ENCODE results near the gene PPFIBP1. TPM values are rescaled to one million over a fixed set of nuclear protein-coding genes. Genes with fewer than 3 reads are reported as not detected.

PPFIBP1 gene
- total and polyA plus RNA-seq, 2 of the 8 experiments (the other 6 are each of a cell fraction or from before 2014, with no cell fraction given), result 7.7 to 31.3 TPM

DNA sequence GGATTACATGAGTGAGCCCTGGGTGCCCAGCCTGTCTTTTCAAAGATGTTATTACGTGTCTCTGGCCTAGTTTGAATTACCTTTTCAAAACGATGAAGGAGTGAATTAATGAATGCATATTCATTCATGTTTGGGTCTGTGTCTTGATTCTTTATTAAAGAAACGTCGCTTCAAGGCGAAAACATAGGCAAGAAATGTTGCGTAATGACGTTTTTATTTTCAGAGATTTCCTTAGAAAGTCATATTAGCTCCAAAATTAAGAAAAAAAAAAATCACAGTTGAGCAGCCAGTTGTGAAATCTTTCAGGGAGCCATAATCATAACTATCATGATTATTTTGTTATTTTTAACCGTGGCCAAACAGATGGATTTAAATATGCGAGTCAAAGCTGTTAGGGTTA is 3.5 kb downstream of the PPFIBP1 start:
- 87% methylated on average over 9 of the region's 9 CpGs; no CpG with 5 or more reads in 1 of the 2 experiments for WGBS, 2 experiments (ENCODE audit: extremely low coverage in 1 of 2, insufficient coverage in 1 of 2, insufficient read length in 1 of 2, insufficient replicate concordance in 2 of 2, low coverage in 1 of 2, low lambda C conversion rate in 2 of 2, missing lambda C conversion rate in 1 of 2)
- no peak overlapping the region for H4K91ac ChIP-seq (replicated peaks; ENCODE audit: insufficient read length, low read length)
- peaks cover 10% of the 10 kb centered on the region for H3K23me2 ChIP-seq (ENCODE audit: low read depth, low read length)
- no peaks in the 10 kb centered on the region for H3K9me3 ChIP-seq (ENCODE audit: insufficient read depth in 2 of 2, low read depth in 1 of 2, low read length in 1 of 2)
- H3K79me2 ChIP-seq (ENCODE audit: control insufficient read depth in 1 of 2, insufficient read depth in 2 of 2, low read length in 2 of 2), result peaks cover 0 to 38% of the 10 kb centered on the region in 2 experiments; a peak in 2 of 4 replicates
- H3K4me3 ChIP-seq (ENCODE audit: extremely low read depth in 1 of 4, insufficient read depth in 2 of 4, low read depth in 3 of 4, low read length in 4 of 4), result no peak overlapping the region
- no peak overlapping the region for H3K56ac ChIP-seq (replicated peaks; ENCODE audit: insufficient read length, low read depth, low read length)
- no peaks in the 10 kb centered on the region for H3K79me1 ChIP-seq (ENCODE audit: low read depth, low read length)
- no peak overlapping the region for H2BK20ac ChIP-seq (ENCODE audit: low read length)
- H3K36me3 ChIP-seq (ENCODE audit: control insufficient read depth in 2 of 4, insufficient read depth in 4 of 4, low read length in 3 of 4), result no peaks in the 10 kb centered on the region
- H4K20me1 ChIP-seq (replicated peaks in 1 of 2; ENCODE audit: control insufficient read depth in 1 of 2, insufficient read depth in 2 of 2, low read length in 2 of 2), result peaks cover 3% of the 10 kb centered on the region in 2 experiments
- no peak overlapping the region for H3K23ac ChIP-seq (ENCODE audit: insufficient read length)
- peaks cover 4 to 15% (median 6%) of the 10 kb centered on the region in 4 experiments; a peak in 4 of 7 replicates for H3K4me1 ChIP-seq (replicated peaks in 1 of 4; ENCODE audit: control insufficient read depth in 3 of 4, insufficient read depth in 4 of 4, low read length in 3 of 4)
- H4K8ac ChIP-seq (ENCODE audit: extremely low read depth, insufficient read depth, low read length), result no peak overlapping the region
- FAIRE-seq, result no peak
- no peak overlapping the region for H2BK12ac ChIP-seq (ENCODE audit: low read depth, low read length)
- CTCF ChIA-PET (ENCODE audit: partially characterized antibody), result interaction anchor here (1.2 kb wide), 1 partner anchor 32 kb away, joined by 5 read pairs; no protein-coding TSS in a partner anchor
- no peak overlapping the region for H2BK5ac ChIP-seq (ENCODE audit: low read depth, low read length)
- no peak overlapping the region for H3K9ac ChIP-seq (replicated peaks in 1 of 4; ENCODE audit: extremely low read depth in 1 of 4, low read depth in 3 of 4, low read length in 3 of 4)
- H2BK120ac ChIP-seq (replicated peaks; ENCODE audit: low read depth, low read length), result no peak overlapping the region
- peaks cover 0 to 3% (median under 1%) of the 10 kb centered on the region in 4 experiments; a peak in 2 of 7 replicates for H3K27me3 ChIP-seq (replicated peaks in 1 of 4; ENCODE audit: control insufficient read depth in 3 of 4, extremely low read depth in 1 of 4, insufficient read depth in 3 of 4, low read length in 3 of 4)
- H4K5ac ChIP-seq (ENCODE audit: insufficient read length, low read depth, low read length), result no peak overlapping the region
- no peak overlapping the region for H3K14ac ChIP-seq (ENCODE audit: insufficient read length)
- no peak overlapping the region for H2AFZ ChIP-seq (ENCODE audit: low read length)
- no peak overlapping the region for H3K4ac ChIP-seq (replicated peaks; ENCODE audit: insufficient read length, low read depth, low read length)
- no peak overlapping the region for H3K27ac ChIP-seq (ENCODE audit: low read depth, low read length)
- no peak for DNase-seq (ENCODE audit: low read depth in 1 of 2, low spot score in 2 of 2)
- POLR2A ChIA-PET (ENCODE audit: partially characterized antibody), result no interaction called here
- no peak overlapping the region for H3K18ac ChIP-seq (ENCODE audit: extremely low read depth, low read length)
- H3K4me2 ChIP-seq (ENCODE audit: insufficient read depth in 1 of 2, low read depth in 2 of 2, low read length in 2 of 2), result no peak overlapping the region
- TF ChIP-seq CEBPB (IDR thresholded peaks at IDR 0.05; ENCODE audit: low read depth, low read length) (peak; percentile 77; the same call in 1 of the 2 replicates), SIX5 (IDR thresholded peaks at IDR 0.05; ENCODE audit: low read depth, low read length) (no peak)
- no peak overlapping the region for H2AK5ac ChIP-seq (ENCODE audit: low read depth, low read length)
- no peak overlapping the region for H2BK15ac ChIP-seq (ENCODE audit: low read length)

Data from H1 (cell line).